Stimulated activated naive CD4-positive, alpha-beta T cell treated with Interleukin-2 at 50 U/mL for 16 hours (primary cell): ENCODE data around the gene SH3BGR.

Experiments used
- DNase-seq: peaks from one replicate; lab custom pipeline; 2025; lab: John Stamatoyannopoulos, UW

Gene SH3BGR

DNA sequence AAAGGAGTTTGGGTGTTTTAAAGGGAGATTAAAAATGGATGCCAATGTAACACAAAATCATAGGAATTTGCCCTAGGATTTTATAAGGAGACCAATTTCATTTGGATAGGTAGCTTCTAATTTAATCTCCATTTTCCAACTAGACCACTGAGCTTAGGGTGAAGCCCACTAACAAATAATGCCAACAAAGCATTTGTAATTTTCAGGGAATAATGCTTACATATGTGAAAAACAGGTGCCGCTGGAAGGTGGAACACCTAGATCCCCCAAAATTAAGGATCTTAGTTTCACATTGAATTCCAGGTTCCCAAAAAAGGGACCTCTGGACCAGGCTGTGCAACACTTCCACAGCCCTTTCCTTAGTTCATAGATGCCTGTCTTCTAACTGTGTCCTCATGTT lies 94.8 kb downstream of the SH3BGR start:
- DNase-seq: no peak

- no peak for DNase-seq
These were observed 101.1 kb downstream of the SH3BGR start for GRCh38 chr21:39552856-39553255.

GRCh38 chr21:39553331-39553730 lies 101.6 kb downstream of the SH3BGR start:
- no peak for DNase-seq

- no peak for DNase-seq
These were observed 104.3 kb downstream of the SH3BGR start for GRCh38 chr21:39555911-39556590.

GRCh38 chr21:39559511-39559910 lies 107.7 kb downstream of the SH3BGR start:
- DNase-seq: no peak

DNA sequence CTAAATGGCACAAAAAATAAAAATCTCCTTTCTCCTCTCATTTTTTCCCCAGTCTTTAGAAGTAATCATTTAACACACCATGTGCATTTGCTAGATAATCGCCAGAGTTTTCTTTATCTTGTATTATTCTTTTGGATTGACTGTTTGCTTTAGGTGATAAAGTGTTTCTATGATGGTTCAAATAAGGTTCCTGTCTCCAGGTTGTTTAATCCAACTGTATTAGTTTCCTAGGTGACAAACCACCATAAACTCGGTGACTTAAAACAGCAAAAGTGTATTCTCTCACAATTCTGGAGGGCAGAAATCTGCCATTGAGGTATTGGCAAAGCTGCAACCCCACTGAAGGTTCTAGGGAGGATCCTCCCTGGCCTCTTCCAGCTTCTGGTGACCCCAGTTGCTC lies 109.4 kb downstream of the SH3BGR start:
- DNase-seq: no peak

DNA sequence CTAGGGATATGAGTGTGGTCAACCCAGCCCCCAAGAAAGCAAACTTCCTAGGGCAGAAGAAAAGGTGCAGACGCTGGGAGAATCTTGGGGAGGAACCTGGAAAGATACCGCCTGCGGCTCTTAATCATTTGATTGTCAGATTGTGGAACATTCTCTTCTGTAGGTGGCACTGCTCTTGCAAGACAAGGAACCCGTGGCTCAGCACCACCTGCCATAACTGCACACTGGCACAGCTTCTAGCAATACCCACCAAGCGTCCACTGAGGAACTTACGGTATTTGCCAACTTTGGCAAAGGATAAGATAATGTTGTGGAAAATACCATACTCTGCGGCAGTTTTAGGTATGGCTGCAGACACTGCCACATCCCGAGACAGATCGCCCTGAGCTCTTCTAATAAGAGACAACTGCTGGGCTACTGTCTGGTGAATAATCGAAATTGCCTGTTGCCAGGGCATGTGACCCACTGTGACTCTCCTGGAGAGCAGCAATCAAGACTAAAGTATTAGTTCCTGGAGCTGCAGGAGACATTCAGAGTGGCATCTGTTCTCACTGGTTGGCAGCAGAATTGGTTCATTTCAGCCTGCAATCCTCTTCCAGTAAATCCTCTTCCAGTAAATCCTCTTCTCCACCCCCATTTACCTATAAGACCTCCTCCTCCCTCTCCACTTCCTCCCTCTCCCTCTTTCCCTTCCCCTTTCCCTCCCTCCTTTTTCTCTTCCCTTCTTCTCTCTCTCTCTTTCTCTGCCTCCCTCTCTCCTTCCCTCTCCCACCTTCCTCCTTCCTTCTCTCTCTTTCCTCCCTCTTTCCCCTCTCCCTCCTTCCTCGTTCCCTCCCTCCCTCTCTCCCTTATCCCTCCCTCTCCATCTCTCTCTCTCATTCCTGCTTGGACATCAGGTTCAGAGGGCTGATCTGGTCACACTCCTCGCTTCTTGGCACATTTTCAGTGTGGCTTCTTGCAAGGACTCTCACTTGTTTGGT lies 111.3 kb downstream of the SH3BGR start:
- DNase-seq: no peak

- DNase-seq: no peak
These were observed 112.4 kb downstream of the SH3BGR start for GRCh38 chr21:39564200-39564599.
